Aorta (tissue), 5 donors: ENCODE measurements around the gene STARD5. TPM values are rescaled to one million over a fixed set of nuclear protein-coding genes. Genes with fewer than 3 reads are reported as not detected.
A peak's percentile ranks its signal among the peaks of the same experiment; 100 is the strongest.

Source experiments
- ATAC-seq: fragments of 200-7000 bp; cut with Tn5 transposase; one replicate; pipeline ENCODE4 v1.9.1; 2022; ENCODE audit warnings: moderate library complexity; ENCODE audit not compliant: low FRiP score
- DNase-seq, 2 donors: peaks; one replicate each; pipeline ENCODE4 v3.0.0-alpha.2; 2020
- H3K27ac ChIP-seq, 2 donors: one replicate each; pipeline ENCODE4 v1.5.1; 2013; ENCODE audit warnings: low read length in 2 of 2, mild to moderate bottlenecking in 2 of 2, moderate library complexity in 2 of 2, control low read depth in 1 of 2, inconsistent platforms in 1 of 2, low read depth in 1 of 2
- H3K27me3 ChIP-seq, 2 donors: one replicate each; pipeline ENCODE4 v1.6.1; 2013; ENCODE audit warnings: control low read depth in 1 of 2, low read length in 1 of 2, mild to moderate bottlenecking in 1 of 2, moderate library complexity in 1 of 2; ENCODE audit not compliant: insufficient read depth in 2 of 2, control insufficient read depth in 1 of 2
- H3K36me3 ChIP-seq, 2 donors: one replicate each; pipeline ENCODE4 v1.6.1; 2013; ENCODE audit warnings: control low read depth in 1 of 2, low read length in 1 of 2, mild to moderate bottlenecking in 1 of 2; ENCODE audit not compliant: insufficient read depth in 2 of 2, control insufficient read depth in 1 of 2
- H3K4me1 ChIP-seq, 2 donors: one replicate each; pipeline ENCODE4 v1.6.1; 2013; ENCODE audit warnings: low read length in 2 of 2, control low read depth in 1 of 2, mild to moderate bottlenecking in 1 of 2, moderate library complexity in 1 of 2; ENCODE audit not compliant: insufficient read depth in 2 of 2, control insufficient read depth in 1 of 2
- H3K4me3 ChIP-seq, 2 donors: one replicate each; pipeline ENCODE4 v1.5.1; 2013; ENCODE audit warnings: low read length in 2 of 2, control low read depth in 1 of 2, mild to moderate bottlenecking in 1 of 2
- H3K9me3 ChIP-seq: one replicate; pipeline ENCODE4 v1.6.1; 2013; ENCODE audit warnings: mild to moderate bottlenecking, low read length; ENCODE audit not compliant: control insufficient read depth
- WGBS, 2 donors: extraction: QIAGEN DNeasy Blood & Tissue Kit; methylation state at CpG; one replicate each; pipeline ENCODE4 v1.1.7; 2013; 5-methylcytosine and 5-hydroxymethylcytosine counted together
- intact Hi-C, 2 donors: fragments of 100-400 bp; cut with DNase I; formaldehyde crosslinking; loops; one replicate each; pipeline versions ENCODE4 v1.14.2 to v1.15.0; 2022
- polyA plus RNA-seq, 2 donors: library from polyadenylated mRNA; stranded (reverse); fragments of 200-250 nt; gene quantifications; one replicate each; pipeline ENCODE4 v1.2.3, GENCODE V29; 2013
- total RNA-seq, 2 donors: library from RNA; stranded (reverse); fragmentation: NEBNext Ultra II Directional; extraction: Animal tissue kit (Norgen Biotek cat#: 25700); gene quantifications; one replicate each; pipeline ENCODE4 v1.2.1, GENCODE V29; 2021
- donor health status: healthy with polysubstance abuse.
- donor health status: Bipolar disorder and iron deficiency.
- donor health status: DM: no; HTN: no; CAD: no.
- donor health status: DM: no; HTN: no; CAD: no.
- donor health status: DM: yes; HTN: yes; CAD: no.

The STARD5 gene
- total and polyA plus RNA-seq, 4 donors, result 2.2 to 10.3 (median 5.3) TPM

DNA sequence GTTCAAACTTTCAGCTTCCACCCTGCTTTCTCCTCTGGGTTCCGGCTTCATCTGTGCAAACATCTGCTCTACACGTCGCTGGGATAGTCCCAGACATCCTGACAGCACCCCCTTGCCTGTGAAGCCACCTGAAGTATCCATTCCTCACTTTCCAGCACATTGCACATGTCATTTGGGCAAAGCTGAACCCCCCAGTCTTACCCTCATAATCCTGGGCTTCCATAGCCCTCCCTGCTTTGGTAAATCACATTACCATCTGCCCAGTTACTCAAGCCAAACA lies 42.5 kb downstream of the STARD5 start:
- Histone ChIP-seq H3K9me3 (no peaks in the 10 kb centered on the region), H3K4me3 (no peak overlapping the region), H3K27me3 (no peaks in the 10 kb centered on the region), H3K4me1 (no peaks in the 10 kb centered on the region), H3K27ac (no peak overlapping the region), H3K36me3 (no peaks in the 10 kb centered on the region)
- WGBS, 2 donors, result 95 to 100% methylated on average over 3 of the region's 3 CpGs
- DNase-seq (no peak), ATAC-seq (no peak)
- intact Hi-C loops, result no loop called here

GRCh38 chr15:81280696-81281455 lies 43.1 kb downstream of the STARD5 start:
- Histone ChIP-seq H3K9me3 (no peaks in the 10 kb centered on the region), H3K4me1 (no peaks in the 10 kb centered on the region), H3K36me3 (no peaks in the 10 kb centered on the region), H3K4me3 (no peak overlapping the region), H3K27me3 (no peaks in the 10 kb centered on the region), H3K27ac (no peak overlapping the region)
- ATAC-seq, result no peak
- WGBS, 2 donors, result 84 to 86% methylated on average over 8 of the region's 8 CpGs
- intact Hi-C loops, result no loop called here
- no peak for DNase-seq

DNA sequence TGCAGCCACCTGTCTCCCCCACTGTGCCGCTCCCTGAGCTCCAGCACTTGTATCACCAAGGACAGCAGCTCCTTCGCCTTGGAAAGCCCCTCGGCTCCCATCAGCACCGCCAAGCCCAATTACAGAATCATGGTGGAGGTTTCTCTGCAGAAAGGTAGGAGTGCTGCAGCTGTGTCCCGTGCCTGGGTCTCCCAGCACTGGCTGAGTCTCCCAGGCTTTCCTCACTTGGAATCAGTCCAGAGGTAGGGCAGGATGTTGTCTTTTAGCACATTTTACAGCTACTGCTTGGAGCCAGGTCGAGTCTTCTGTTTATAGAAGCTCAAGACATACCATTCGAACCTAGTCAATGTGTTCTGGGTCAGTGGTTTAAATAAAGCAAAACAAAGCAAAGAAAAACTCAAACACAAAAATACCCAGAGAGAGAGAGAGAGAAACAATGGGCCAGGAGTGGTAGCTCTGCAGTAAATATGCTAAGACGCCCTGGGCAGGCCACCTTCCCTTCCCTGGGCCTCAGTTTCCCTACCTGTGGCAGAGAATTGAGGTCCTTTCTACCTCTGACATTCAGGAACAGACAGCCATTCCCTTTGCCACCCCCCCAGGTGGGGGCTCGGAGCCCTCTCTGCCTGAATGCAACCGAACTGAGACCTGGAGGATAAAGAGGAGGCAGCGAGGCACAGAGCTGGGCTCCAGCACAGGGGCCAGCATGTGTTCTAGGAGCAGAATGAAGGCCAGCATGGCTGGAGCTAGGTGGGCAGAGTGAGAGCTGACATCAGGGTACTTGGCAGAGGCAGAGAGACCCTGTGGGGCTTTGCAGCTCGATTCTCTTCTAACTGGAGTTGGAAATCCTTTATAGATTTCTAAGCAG lies 44.1 kb downstream of the STARD5 start:
- Histone ChIP-seq H3K27me3 (no peaks in the 10 kb centered on the region), H3K36me3 (no peaks in the 10 kb centered on the region), H3K27ac (no peak overlapping the region), H3K9me3 (no peaks in the 10 kb centered on the region), H3K4me3 (no peak overlapping the region), H3K4me1 (no peaks in the 10 kb centered on the region)
- 81 to 83% methylated on average over 12 of the region's 12 CpGs for WGBS, 2 donors
- DNase-seq (no peak), ATAC-seq (no peak)
- intact Hi-C loops, result loop anchor here in 1 of 2 donors (5.0 kb wide), 1 partner anchor 57 kb away; no protein-coding TSS in a partner anchor

GRCh38 chr15:81278306-81279029 lies 45.5 kb downstream of the STARD5 start:
- no peak for ATAC-seq

DNA sequence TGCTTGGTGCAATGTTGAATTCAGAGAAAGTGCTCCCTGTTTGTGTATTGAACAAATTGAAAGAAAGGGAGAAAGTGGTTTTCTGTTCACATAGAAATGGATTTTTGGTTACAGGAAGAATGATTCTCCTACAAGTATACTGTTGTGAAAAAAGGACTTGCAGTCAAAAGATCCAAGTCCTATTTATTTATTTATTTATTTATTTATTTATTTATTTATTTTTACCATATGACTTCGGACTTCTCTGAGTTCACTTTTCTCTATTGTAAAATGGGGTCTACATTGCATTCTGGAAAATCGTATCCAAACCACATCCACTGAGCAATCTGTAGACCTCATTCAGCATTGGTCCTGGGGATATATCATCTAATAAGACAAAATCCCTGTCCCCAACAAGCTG lies 46.1 kb downstream of the STARD5 start:
- Histone ChIP-seq H3K36me3 (no peaks in the 10 kb centered on the region), H3K4me3 (no peak overlapping the region), H3K27me3 (no peaks in the 10 kb centered on the region), H3K9me3 (no peaks in the 10 kb centered on the region), H3K4me1 (no peaks in the 10 kb centered on the region), H3K27ac (no peak overlapping the region)
- 98% methylated on average over 2 of the region's 2 CpGs for WGBS, 2 donors
- intact Hi-C loops, result loop anchor here in 1 of 2 donors (5.0 kb wide), 1 partner anchor 59 kb away; no protein-coding TSS in a partner anchor
- DNase-seq (no peak), ATAC-seq (no peak)

More at GRCh38 chr15:81278306-81279029, 45.5 kb downstream of the STARD5 start:
- no peaks in the 10 kb centered on the region for H3K4me1 ChIP-seq
- H3K27ac ChIP-seq, result no peak overlapping the region
- intact Hi-C loops, result loop anchor here in 1 of 2 donors (5.0 kb wide), 1 partner anchor 59 kb away; no protein-coding TSS in a partner anchor
- WGBS, 2 donors, result 96% methylated on average over 6 of the region's 6 CpGs
- H3K4me3 ChIP-seq, result no peak overlapping the region
- DNase-seq, result no peak
- H3K36me3 ChIP-seq, result no peaks in the 10 kb centered on the region
- no peaks in the 10 kb centered on the region for H3K27me3 ChIP-seq
- H3K9me3 ChIP-seq, result no peaks in the 10 kb centered on the region

DNA sequence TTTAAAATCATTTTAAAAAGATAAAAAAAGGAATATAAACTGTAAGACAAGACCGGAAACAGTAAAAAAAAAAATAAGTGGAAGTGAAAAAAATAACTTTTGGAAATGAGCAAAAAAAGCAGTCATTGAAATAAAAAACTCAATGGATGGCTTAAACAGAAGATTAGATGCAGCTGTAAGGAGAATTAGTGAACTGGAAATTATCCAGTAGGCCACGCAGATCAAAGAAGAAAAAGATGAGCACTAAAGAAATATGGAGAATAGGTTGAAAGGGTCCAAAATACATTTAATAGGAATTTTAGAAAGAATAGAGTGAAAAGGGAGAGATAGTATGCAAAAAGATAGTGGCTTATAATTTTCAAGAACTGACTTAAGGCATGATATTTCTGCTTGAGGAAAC lies 47.0 kb downstream of the STARD5 start:
- WGBS, 2 donors, result 96% methylated on average over 2 of the region's 2 CpGs
- intact Hi-C loops, result loop anchor here in 1 of 2 donors (5.0 kb wide), 1 partner anchor 60 kb away; no protein-coding TSS in a partner anchor
- no peak for DNase-seq
- no peak for ATAC-seq
- no peak overlapping the region for H3K27ac ChIP-seq
- H3K27me3 ChIP-seq, result no peaks in the 10 kb centered on the region
- no peaks in the 10 kb centered on the region for H3K4me1 ChIP-seq
- H3K9me3 ChIP-seq, result no peaks in the 10 kb centered on the region
- H3K36me3 ChIP-seq, result no peaks in the 10 kb centered on the region
- H3K4me3 ChIP-seq, result no peak overlapping the region

GRCh38 chr15:81275711-81276392 lies 48.1 kb downstream of the STARD5 start:
- DNase-seq (no peak), ATAC-seq (peak; percentile 49)
- Histone ChIP-seq H3K4me3 (no peak overlapping the region), H3K9me3 (no peaks in the 10 kb centered on the region), H3K36me3 (no peaks in the 10 kb centered on the region), H3K4me1 (no peaks in the 10 kb centered on the region), H3K27ac (no peak overlapping the region), H3K27me3 (no peaks in the 10 kb centered on the region)
- WGBS, 2 donors, result 65% methylated on average over 3 of the region's 3 CpGs
- intact Hi-C loops, result loop anchor here (2.0 to 5.0 kb wide), 2 partner anchors 61 to 125 kb away; no protein-coding TSS in a partner anchor
